ENCODE measurements around the gene PRR13.
"Not testable (repeated sequence)": the region's sequence is repeated elsewhere in the genome, so short reads cannot be mapped to it uniquely, and the experiment has no call there.

Gene PRR13

GRCh38 chr12:53439582-53439981 is 2.0 kb upstream of the PRR13 start:
- DNase-seq = not testable (repeated sequence)

GRCh38 chr12:53443955-53444354 is 2.4 kb downstream of the PRR13 start:
- DNase-seq = no peak

- not testable (repeated sequence) for DNase-seq
Measured at GRCh38 chr12:53444593-53445325, 3.2 kb downstream of the PRR13 start.

- no peak for DNase-seq
Measured at GRCh38 chr12:53450936-53451335, 9.4 kb downstream of the PRR13 start.

GRCh38 chr12:53451661-53452158 is 10.2 kb downstream of the PRR13 start, which contains the start of gene PCBP2:
TSS of gene PCBP2 (plus strand) at chr12:53452102. CDS start at chr12:53454801, 2,699 bp downstream.
- peak; percentile 94 to 98 for DNase-seq

- peak; percentile 71 to 72 for DNase-seq
Measured at GRCh38 chr12:53452159-53453077, 10.9 kb downstream of the PRR13 start.

- no peak for DNase-seq
Measured at GRCh38 chr12:53453953-53454640, 12.6 kb downstream of the PRR13 start.

GRCh38 chr12:53454707-53455106 is 13.2 kb downstream of the PRR13 start:
- DNase-seq = no peak

- no peak for DNase-seq
Measured at GRCh38 chr12:53456654-53457366, 15.3 kb downstream of the PRR13 start.

- no peak for DNase-seq
Measured at GRCh38 chr12:53459097-53459496, 17.6 kb downstream of the PRR13 start.

- DNase-seq = no peak
Measured at GRCh38 chr12:53461059-53461458, 19.5 kb downstream of the PRR13 start.

- no peak for DNase-seq
Measured at GRCh38 chr12:53461591-53461990, 20.1 kb downstream of the PRR13 start.

GRCh38 chr12:53462935-53463334 is 21.4 kb downstream of the PRR13 start:
- no peak for DNase-seq

- no peak for DNase-seq
Measured at GRCh38 chr12:53463802-53464560, 22.4 kb downstream of the PRR13 start.

- no peak for DNase-seq
Measured at GRCh38 chr12:53464685-53465418, 23.3 kb downstream of the PRR13 start.

- no peak for DNase-seq
Measured at GRCh38 chr12:53465679-53466078, 24.1 kb downstream of the PRR13 start.

GRCh38 chr12:53466640-53467039 is 25.1 kb downstream of the PRR13 start:
- no peak for DNase-seq

- no peak for DNase-seq
Measured at GRCh38 chr12:53467082-53467481, 25.5 kb downstream of the PRR13 start.

GRCh38 chr12:53467880-53468279 is 26.3 kb downstream of the PRR13 start:
- DNase-seq = no peak

- DNase-seq = no peak
Measured at GRCh38 chr12:53468282-53468681, 26.7 kb downstream of the PRR13 start.

- DNase-seq = no peak
Measured at GRCh38 chr12:53472056-53472582, 30.6 kb downstream of the PRR13 start.

Measured in stimulated activated CD4-positive, alpha-beta T cell treated with anti-CD3 and anti-CD28 coated beads, Interleukin-4, amount 100 ng/mL, for 4 hours (primary cell).